B cell (primary cell): ENCODE results near the gene LIPG.

Source experiments
- EZH2 ChIP-seq: IDR thresholded peaks from 2 replicates; pipeline ENCODE4 v1.6.1; 2012; ENCODE audit warnings: borderline replicate concordance, low read depth, mild to moderate bottlenecking, moderate library complexity, low read length; ENCODE audit not compliant: insufficient read depth, poor library complexity, severe bottlenecking
- TF ChIP-seq, protein P1 (sequence below): fragments of 200-600 bp; IDR thresholded peaks from one replicate; pipeline ENCODE4 v1.8.0; 2022; ENCODE audit warnings: antibody characterized with exemption, mild to moderate bottlenecking

DNA sequence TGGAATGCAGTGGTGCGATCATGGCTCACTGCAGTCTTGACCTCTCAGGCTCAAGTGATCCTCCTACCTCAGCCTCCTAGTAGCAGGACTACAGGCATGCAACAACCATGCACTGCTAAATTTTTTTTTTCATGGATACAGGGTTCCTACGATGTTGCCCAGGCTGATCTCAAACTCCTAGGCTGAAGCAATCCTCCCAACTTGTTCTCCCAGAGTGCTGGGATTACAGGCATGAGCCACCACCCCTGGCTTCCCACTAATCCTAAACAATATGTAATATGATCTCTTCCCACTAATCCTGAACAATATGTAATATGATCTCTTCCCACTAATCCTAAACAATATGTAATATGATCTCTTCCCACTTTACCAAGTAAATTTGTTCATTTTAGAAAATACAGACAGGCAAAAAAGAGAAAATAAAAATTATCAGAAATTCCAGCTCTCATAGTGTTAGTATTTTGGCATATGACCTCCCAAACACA lies 41.2 kb upstream of the LIPG start:
- TF ChIP-seq, protein P1, sequence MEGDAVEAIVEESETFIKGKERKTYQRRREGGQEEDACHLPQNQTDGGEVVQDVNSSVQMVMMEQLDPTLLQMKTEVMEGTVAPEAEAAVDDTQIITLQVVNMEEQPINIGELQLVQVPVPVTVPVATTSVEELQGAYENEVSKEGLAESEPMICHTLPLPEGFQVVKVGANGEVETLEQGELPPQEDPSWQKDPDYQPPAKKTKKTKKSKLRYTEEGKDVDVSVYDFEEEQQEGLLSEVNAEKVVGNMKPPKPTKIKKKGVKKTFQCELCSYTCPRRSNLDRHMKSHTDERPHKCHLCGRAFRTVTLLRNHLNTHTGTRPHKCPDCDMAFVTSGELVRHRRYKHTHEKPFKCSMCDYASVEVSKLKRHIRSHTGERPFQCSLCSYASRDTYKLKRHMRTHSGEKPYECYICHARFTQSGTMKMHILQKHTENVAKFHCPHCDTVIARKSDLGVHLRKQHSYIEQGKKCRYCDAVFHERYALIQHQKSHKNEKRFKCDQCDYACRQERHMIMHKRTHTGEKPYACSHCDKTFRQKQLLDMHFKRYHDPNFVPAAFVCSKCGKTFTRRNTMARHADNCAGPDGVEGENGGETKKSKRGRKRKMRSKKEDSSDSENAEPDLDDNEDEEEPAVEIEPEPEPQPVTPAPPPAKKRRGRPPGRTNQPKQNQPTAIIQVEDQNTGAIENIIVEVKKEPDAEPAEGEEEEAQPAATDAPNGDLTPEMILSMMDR, result no peak
- no peak for TF ChIP-seq EZH2
